HG02610 (cell line): ENCODE data around the gene CHST3.
"Not testable (repeated sequence)": the region's sequence is repeated elsewhere in the genome, so short reads cannot be mapped to it uniquely, and the experiment has no call there.

Experiments
- ATAC-seq: cut with Tn5 transposase; IDR thresholded peaks from one replicate; pipeline ENCODE4 v1.9.1; 2021; ENCODE audit warnings: mild to moderate bottlenecking, moderate library complexity; ENCODE audit not compliant: unreplicated experiment

The CHST3 gene

GRCh38 chr10:71985542-71986250 lies 21.5 kb downstream of the CHST3 start:
- ATAC-seq = peak; percentile 54

DNA sequence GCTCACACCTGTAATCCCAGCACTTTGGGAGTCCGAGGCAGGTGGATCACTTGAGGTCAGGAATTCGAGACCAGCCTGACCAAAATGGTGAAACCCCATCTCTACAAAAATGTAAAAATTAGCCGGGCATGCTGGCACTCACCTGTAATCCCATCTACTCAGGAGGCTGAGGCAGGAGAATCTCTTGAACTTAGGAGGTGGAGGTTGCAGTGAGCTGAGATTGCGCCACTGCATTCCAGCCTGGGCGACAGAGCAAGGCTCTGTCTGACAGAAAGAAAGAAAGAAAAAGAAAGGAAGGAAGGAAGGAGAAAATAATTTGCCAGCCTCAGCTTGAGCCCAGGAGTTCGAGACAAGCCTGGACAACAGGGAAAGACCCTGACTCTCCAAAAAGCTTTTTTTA lies 24.7 kb downstream of the CHST3 start:
- not testable (repeated sequence) for ATAC-seq

- no peak for ATAC-seq
Measured at GRCh38 chr10:71989661-71990454, 25.7 kb downstream of the CHST3 start.

- no peak for ATAC-seq
Measured at GRCh38 chr10:71990706-71991269, 26.6 kb downstream of the CHST3 start.

- ATAC-seq = no peak
Measured at GRCh38 chr10:71995449-71995848, 31.3 kb downstream of the CHST3 start.

DNA sequence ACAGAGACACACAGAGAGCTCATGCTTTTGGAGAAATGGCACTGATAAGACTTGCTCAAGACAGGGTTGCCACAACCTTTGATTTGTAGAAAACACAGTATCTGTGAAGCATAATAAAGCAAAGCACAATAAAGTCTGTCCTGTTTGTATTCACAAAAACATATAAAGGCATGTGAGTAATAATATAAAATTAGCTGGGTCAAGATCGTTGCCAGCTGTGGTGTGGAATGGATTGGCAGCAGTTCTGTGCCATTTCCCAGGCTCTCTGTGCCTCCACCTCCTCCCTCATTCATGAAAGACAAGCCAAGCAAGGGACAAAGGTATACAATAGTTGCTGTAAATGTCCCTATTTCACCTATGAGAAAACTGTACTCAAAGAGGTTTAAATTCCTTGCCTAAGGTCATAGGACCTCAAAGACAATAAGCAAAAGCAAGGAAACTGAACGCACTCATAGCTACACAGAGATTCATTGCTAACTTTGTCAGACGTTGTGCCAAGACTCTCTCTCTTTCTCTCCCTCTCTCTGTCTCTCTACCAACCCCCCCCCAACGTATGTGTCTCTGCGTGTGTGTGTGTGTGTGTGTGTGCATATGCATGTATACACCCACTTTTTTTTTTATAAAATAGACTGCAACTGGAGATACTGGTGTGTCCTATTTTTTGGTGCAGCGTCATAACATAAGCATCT lies 31.8 kb downstream of the CHST3 start:
- ATAC-seq = no peak

DNA sequence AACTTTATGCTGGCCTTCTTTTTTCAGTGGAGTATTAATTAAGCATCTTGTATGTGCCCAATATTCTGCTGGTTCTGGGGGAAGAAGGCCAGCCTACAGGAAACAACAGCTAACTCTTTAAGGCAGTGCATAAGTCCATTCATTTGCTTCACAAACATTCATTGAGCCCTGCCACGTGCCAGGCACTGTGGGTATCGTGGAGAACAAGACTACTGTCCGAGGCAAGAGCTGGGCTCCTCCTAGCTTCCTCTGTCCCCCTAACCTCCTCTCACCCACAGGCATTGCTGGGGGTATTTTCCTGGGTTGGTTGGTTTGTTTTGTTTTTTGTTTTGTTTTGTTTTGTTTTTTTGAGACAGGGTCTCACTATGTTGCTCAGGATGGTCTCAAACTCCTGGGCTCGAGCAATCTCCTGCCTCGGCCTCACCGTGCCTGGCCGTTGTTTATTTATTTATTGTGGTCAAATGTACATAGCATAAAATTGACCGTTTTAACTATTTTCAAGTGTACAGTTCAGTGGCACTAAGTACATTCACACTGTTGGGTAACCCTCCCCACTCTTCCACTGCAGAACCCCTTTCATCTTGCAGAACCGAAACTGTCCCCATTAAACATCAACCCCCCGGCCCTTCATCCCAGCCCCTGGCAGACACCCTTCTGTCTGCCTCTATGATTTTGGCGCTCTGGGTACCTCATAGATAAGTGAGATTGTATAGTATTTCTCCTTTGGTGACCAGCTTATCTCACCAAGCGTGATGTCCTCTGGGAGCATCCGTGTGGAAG lies 32.6 kb downstream of the CHST3 start:
- no peak for ATAC-seq

DNA sequence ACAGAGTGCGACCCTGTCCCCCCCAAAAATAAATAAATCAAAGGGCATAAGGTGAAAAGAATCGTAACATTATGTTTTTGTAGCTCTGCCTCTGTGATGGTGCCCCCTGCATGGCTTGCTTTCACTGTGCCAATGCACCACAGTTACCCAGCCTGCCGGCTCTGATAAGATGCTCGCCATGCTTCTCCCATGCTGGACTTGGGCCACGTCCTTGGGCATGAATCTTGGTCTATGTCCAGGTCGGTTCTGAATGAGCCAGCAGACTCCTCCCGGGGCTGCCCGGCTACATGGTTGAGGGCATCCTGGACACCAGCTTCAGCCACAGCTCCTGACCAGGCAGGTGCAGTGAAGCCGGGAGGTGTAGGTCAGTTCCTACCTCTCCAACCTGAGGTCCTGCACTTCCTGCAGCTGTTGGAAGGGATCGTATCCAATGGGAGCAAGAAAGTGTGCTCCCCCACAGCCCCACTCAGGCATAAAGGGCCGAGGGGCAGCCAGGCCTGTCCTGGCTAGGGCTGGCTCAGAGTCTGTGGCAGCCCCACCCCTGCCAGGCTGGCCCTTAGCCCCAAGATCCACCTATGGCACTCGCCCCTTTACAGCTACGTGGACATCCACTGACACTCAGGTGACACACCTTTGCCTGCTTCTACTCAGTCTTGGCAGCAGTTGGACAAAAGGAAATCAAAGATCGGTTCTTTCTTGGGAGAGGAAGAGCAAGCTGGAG lies 34.1 kb downstream of the CHST3 start:
- ATAC-seq = no peak

- ATAC-seq = no peak
Measured at GRCh38 chr10:71998840-71999194, 34.6 kb downstream of the CHST3 start.

- no peak for ATAC-seq
Measured at GRCh38 chr10:71999360-72000072, 35.3 kb downstream of the CHST3 start.

- ATAC-seq = no peak
Measured at GRCh38 chr10:72000073-72001032, 36.2 kb downstream of the CHST3 start.

DNA sequence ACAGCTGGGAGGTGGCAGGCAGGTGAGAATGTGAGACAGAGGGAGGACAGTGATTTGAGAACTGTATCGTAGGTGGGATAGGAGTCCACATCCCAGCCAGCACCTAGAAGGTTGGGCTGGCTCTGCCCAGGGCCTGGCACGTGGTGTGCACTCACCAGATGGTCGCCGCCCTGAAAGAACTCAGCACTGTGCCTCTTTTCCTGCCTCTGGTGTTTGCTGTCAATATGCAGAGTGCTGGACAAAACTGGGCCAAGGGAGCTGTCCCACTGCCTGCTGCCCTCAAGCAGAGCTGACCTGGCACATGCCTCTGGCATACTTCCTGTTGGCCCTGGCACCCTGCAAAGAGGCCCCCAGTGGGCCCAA lies 36.8 kb downstream of the CHST3 start:
- ATAC-seq = no peak

DNA sequence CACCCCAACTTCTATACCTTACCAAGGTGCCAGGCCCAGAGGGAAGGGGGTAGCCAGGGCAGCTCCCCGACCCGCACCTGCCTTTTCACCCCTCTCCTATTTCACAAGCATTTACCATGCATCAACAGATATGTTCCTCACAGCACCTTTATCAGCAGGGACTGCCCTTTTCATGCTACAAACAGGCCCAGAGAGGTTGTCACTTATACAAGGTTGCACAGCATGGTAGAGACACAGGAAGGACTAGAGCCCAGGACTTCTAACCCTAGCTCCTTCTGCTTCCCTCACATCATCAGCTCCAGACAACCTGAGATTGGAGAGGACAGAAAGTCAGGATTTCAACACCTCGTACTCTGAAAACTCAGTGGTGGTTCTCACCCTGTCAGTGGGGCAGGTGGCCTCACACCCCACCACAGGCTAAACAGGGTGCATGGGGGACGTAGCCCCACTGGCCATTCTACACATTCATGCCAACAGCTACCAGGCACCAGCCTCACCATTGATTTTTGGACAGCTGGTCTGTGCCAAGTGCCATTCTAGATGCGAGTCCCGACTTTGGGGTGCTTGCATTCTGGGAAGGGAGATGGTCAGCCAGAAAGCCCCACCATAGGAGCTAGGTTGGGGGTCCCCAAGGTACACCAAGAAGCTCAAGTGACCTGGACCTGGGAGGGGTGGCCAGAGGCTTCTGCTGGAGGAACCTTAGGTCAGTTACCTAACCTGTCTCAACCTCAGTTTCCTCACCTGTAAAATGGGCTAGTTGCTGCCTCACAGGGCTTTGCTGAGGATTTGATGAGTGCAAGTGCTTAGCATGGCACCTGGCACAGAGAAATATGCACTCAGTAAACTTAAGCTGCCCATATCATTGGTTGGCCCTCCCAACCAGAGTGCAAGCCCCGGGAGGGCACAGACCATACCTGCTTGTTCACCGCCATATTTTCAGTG lies 38.4 kb downstream of the CHST3 start:
- no peak for ATAC-seq

DNA sequence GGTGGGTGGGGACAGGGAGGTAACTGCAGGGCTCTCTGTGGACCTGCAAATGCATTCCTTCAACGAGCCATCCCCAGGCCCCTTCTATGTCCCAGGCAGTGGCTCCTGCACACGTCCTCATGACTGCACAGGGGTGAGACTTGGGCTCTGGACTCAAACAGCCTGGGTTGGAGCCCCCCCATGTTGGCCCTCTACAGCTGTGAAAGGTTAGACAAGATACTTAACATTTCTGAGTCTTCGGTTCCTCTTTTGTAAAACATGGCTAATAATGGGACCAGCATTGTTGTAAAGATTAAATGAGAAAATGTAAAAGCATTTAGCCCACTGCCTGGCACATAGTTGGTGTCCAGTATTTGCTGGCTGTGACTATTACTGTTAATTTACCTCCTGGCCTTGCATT lies 41.8 kb downstream of the CHST3 start:
- no peak for ATAC-seq

GRCh38 chr10:72007246-72007892 lies 43.2 kb downstream of the CHST3 start:
- ATAC-seq = no peak

DNA sequence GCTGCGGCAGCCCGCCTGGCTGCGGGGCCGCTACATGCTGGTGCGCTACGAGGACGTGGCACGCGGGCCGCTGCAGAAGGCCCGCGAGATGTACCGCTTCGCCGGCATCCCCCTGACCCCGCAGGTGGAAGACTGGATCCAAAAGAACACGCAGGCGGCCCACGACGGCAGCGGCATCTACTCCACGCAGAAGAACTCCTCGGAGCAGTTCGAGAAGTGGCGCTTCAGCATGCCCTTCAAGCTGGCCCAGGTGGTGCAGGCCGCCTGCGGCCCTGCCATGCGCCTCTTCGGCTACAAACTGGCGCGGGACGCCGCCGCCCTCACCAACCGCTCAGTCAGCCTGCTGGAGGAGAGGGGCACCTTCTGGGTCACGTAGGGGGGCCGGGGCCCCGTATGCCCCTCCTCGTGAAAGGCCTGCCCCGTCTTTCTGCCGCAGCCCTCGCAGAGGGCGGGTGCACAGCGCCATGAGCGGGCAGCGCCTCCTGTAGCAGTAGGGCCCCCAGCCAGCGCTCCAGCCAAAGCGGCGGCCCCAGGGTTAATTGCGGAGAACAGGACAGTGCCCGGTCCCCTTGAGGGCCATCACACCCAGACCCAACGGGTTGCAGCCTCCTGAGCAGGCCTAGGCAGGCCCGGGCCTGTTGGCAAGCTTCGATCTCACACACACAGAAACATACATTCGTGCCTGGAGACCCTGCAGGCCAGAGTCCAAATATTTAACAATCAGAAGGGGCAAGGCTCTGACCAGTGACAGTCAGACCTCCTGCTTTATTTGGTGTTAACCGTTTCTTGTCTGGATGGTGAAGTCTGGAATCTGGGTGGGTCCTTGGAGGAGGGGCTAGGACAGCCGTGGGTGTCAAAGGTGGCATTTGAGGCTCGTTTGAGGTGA lies 44.1 kb downstream of the CHST3 start:
- ATAC-seq = no peak
